GM19023 (cell line): ENCODE measurements around the gene EMX1.
A peak's percentile ranks its signal among the peaks of the same experiment; 100 is the strongest.
"Not testable (repeated sequence)": the region's sequence is repeated elsewhere in the genome, so short reads cannot be mapped to it uniquely, and the experiment has no call there.

Experiments
- ATAC-seq: cut with Tn5 transposase; IDR thresholded peaks from one replicate; pipeline ENCODE4 v1.9.1; 2021; ENCODE audit warnings: mild to moderate bottlenecking, moderate library complexity; ENCODE audit not compliant: unreplicated experiment

Gene EMX1

DNA sequence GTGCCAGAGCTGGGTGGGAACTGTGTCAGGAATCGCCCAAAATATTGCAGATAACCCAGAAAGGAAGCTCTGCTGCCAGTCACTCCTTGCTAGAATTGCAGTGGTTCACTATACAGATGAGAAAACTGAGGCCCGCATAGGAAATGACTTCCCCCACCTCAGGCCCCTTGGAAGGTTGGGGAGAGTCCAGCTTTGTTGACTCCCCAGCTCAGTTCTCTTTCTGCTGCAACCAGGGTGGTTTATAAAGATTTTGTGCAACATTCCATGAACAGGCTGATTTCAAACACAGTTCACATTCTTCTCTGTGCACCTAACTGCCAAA, 18.8 kb upstream of the EMX1 start:
- ATAC-seq: no peak

GRCh38 chr2:72900191-72900825, 17.0 kb upstream of the EMX1 start:
- no peak for ATAC-seq

- ATAC-seq: no peak
Observed at GRCh38 chr2:72901426-72901825, 15.9 kb upstream of the EMX1 start.

DNA sequence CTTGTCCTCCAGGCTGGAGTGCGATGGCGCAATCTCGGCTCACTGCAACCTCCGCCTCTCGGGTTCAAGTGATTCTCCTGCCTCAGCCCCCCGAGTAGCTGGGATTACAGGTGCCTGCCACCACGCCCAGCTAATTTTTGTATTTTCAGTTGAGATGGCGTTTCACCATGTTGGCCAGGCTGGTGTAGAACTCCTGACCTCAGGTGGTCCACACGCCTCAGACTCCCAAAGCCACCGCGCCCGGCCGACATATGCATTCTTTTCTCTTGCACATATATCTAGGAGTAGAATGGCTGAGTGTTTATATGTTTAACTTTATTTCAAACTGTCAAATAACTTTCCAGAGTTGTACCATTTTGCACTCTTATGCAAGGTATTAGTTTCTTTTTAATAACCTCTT, 9.9 kb upstream of the EMX1 start:
- not testable (repeated sequence) for ATAC-seq

GRCh38 chr2:72908741-72909140, 8.6 kb upstream of the EMX1 start:
- ATAC-seq: no peak

DNA sequence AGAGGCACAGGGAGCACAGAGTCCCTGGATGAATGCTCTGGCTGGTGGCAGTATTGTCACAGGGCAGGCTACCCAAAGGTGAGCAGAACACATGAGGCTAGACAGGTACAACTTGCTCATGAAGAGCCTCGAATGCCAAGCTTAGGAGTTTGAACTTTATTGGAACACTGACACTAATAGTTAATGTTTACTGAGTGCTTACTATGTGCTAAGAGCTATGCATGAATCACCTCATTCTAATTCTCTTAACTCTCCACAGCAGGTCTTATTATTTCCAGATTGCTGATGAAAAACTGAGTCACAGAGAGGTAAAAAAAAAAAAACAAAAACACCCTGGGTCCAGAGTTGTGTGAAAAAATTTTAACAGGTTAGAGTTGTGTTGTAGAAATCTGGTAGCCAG, 6.1 kb upstream of the EMX1 start:
- ATAC-seq: no peak

- no peak for ATAC-seq
Observed at GRCh38 chr2:72913486-72914205, 3.7 kb upstream of the EMX1 start.

GRCh38 chr2:72914206-72914559, 3.1 kb upstream of the EMX1 start:
- no peak for ATAC-seq

DNA sequence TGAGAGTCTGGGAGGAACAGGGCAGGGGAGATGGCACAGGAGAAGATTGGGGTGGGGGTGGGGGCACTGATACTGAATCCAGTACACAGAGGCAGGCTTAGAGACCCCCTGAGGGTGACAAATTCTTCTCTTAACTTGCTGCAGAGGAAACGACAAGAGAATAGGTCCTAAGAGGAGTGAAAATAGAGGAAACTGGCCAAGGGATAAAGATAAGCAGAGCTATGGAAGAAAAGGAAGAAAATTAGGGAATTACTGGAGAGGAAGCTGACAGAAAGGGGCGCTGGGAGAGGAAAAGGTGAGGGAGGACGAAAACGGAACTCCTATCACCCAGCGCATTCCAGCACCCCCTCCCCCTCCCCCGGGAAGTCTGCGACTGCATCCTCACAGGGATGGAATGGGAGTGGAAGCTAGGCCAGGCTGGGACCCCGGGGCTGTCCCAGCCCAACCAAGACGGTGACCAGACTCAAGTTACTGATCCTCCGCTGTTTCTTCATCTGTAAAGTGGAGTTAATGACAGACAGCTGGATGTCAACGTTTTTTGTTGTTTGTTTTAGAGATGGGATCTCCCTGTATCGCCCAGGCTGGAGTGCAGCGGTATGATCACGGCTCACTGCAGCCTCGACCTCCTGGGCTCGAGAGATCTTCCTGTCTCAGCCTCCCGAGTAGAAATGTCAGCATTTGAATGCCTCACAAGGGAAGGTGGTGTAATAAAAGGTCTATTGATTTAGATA, 2.6 kb upstream of the EMX1 start:
- no peak for ATAC-seq

- no peak for ATAC-seq
Observed at GRCh38 chr2:72915320-72915906, 1.9 kb upstream of the EMX1 start.

DNA sequence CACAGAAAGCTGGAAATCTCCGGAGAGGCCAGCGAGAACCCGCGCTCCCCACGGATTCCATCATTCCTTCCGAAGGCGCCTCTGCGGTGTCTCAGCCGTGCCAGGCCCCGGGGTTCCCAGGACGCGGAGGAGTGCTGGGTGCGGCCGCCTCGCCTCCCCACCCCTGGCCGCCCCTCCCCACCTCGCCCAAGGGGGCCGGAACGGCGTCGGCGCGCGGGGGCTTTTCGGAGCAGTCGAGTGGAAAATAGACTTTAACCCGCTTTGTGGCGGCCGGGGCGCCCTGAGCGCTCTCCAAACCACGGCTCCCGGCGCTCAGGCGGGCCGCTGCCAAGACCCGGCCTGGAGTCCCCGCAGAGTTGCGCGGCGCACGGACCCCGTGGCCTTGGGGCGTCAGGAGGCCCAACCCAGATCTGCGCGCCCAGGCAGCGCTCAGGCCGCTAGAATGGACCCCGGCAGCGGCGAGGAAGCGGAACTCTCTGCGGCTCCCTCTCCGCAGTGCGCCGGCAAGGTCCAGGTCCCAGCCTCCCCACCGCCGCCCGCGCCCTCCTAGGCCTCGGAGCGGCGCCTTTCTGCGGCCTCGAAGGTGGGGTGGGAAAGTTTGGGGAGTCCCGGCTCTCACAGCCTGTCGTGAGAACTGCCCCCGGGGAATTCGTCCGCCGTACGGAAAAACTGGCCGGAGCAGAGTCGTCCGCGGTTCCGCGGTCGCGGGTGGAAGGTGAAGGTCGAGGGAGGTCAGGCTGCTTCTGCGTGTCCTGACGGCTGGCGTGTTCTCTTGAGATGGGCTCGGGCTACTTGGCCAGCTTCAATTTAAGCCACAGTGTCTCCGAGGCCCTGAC, 1.2 kb upstream of the EMX1 start:
- ATAC-seq: peak; percentile 57

- ATAC-seq: no peak
Observed at GRCh38 chr2:72916743-72917137, 579 bp upstream of the EMX1 start.

GRCh38 chr2:72917877-72918553, 696 bp downstream of the EMX1 start:
- peak; percentile 0 for ATAC-seq

DNA sequence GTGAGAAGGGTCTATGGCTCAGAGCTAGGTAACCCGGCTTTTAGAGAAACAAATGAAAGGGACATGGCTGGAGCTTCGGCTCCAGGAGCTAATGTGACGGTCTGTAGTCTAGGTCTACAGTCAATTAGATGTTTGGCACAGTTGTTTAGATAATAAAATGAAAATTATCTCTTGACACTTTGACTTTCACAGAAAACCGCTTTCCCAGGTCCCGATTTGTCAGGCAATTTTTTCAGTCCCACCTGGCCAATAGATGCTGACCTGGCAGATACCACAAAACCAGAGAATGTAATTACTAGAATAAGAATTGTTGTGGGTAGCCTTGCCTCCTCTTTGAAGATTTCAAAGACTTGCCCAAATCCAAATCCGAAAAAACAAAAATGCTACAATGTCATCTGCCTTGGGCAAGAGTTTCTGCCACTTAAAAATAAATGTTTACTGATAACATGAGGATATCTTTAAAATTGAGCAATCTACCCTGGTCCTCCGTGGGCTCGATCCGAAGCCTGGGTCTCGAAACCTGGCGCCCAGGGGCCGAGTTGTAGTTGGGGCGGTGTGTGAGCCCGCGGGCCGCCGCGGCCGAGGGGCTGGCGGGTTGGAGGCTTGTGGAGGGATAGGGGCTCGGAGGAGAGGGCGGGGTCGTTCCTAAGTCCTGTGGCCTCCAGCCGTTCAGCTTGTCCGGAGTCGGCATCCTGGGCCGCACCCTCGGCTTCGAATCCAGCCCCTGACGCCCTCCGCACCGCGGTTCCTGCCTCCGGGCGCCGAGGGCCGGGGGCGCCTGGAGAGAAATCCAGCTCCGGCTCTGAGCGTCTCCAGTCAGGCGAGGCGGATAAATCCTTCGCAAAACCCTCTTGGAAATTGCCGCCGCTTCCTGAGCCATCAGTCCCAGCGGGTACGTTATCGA, 2.3 kb downstream of the EMX1 start:
- ATAC-seq: no peak

GRCh38 chr2:72920318-72921087, 3.2 kb downstream of the EMX1 start:
- ATAC-seq: no peak

DNA sequence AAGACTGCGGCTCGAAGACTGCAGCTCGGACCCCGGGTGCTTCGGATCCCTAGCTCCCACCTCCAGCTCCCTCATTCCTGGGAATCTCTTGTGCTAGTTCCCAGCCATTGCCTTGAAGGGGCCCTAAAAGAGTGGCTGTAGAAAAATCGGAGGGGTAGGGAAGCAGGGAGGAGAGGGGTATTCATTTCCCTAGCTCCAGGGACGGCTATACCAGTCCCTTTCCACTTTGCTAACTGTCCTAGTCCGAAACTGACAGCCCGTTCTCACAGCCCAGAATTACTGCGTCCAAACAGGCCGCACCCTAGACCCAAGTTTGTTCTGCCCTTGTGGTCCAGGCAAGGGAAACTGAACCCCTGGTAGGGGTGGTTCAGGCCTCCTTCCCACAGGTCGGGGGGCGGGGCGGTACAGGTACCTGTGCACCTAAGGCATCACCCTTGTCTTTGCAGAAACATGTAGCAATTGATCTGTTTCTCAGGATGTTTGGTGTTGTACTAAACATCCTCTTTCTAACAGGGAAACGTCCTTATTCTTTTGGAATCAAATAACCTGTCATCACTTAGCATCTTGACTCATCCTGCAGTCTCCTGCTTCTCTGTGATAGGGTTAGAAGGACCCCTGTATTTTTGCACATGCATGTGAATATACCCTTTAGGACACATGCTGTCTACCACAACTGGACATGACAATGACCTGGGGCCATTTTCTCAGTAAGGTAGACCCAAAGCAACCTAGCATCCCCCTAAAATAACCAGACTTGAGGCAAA, 4.0 kb downstream of the EMX1 start:
- no peak for ATAC-seq

GRCh38 chr2:72921853-72922252, 4.5 kb downstream of the EMX1 start:
- no peak for ATAC-seq

DNA sequence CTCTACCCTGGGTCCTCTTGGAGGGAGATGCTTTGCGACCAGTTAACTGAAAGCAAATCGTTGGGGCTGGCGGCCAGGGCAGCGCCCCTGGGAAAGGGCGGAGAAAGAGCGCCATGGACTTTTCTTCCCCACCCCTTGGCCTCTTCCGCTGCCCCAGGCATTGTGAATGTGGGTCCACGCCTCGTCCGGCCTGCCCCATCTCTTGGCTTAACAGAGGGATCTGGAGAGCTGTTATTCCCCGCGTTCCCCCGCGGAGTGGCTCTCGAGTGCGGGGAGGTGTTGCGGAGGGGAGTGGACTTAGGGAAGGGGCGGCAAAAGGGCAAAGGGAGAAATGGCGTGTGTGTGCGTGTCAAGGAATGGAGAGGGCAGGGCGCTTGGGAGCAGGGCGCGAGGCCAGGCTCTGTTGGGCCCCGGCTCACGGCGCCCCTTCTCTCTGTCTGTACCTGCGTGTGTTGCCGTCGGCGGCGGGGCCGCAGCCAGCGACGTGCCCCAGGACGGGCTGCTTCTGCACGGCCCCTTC, 6.6 kb downstream of the EMX1 start:
- no peak for ATAC-seq
